Endodermal cell (in vitro differentiated cells): Measurements from ENCODE around the gene SDCCAG8. TPM values are rescaled to one million over a fixed set of nuclear protein-coding genes. Genes with fewer than 3 reads are reported as not detected.

Source experiments
- DNase-seq: peaks from one replicate; pipeline ENCODE4 v3.0.0-alpha.2; 2017
- H3K27ac ChIP-seq: 2 replicates; pipeline ENCODE4 v1.5.1; 2013; ENCODE audit warnings: mild to moderate bottlenecking, low read depth, low read length, moderate library complexity
- H3K27me3 ChIP-seq: 2 replicates; pipeline ENCODE4 v1.6.1; 2013; ENCODE audit warnings: mild to moderate bottlenecking, low read length, moderate library complexity; ENCODE audit not compliant: insufficient read depth, control insufficient read depth, poor library complexity, severe bottlenecking
- H3K36me3 ChIP-seq: 2 replicates; pipeline ENCODE4 v1.7.0; 2013; ENCODE audit warnings: mild to moderate bottlenecking, low read length, moderate library complexity; ENCODE audit not compliant: control insufficient read depth, insufficient read depth
- H3K4me1 ChIP-seq: one replicate; pipeline ENCODE4 v1.7.0; 2013; ENCODE audit warnings: low read length; ENCODE audit not compliant: control insufficient read depth, insufficient read depth
- H3K4me3 ChIP-seq: 2 replicates; pipeline ENCODE4 v1.5.1; 2013; ENCODE audit warnings: mild to moderate bottlenecking, low read length, moderate library complexity
- H3K9ac ChIP-seq: 2 replicates; pipeline ENCODE4 v1.6.1; 2013; ENCODE audit warnings: mild to moderate bottlenecking, low read length, moderate library complexity; ENCODE audit not compliant: poor library complexity, severe bottlenecking; ENCODE audit errors: extremely low read depth
- H3K9me3 ChIP-seq: 2 replicates; pipeline ENCODE4 v1.6.1; 2013; ENCODE audit warnings: mild to moderate bottlenecking, low read length, moderate library complexity; ENCODE audit not compliant: control insufficient read depth
- H3K27ac Mint-ChIP-seq: 2 replicates; pipeline ENCODE4 v1.8.0; 2020; ENCODE audit warnings: mixed read lengths
- H3K27me3 Mint-ChIP-seq: 2 replicates; pipeline ENCODE4 v1.8.0; 2021; ENCODE audit warnings: mild to moderate bottlenecking, mixed read lengths; ENCODE audit not compliant: insufficient read depth
- H3K36me3 Mint-ChIP-seq: 2 replicates; pipeline ENCODE4 v1.8.0; 2020; ENCODE audit warnings: low read depth, mixed read lengths
- H3K4me1 Mint-ChIP-seq: 2 replicates; pipeline ENCODE4 v1.8.0; 2020; ENCODE audit warnings: mixed read lengths
- H3K4me3 Mint-ChIP-seq: 2 replicates; pipeline ENCODE4 v1.8.0; 2020; ENCODE audit warnings: mild to moderate bottlenecking, moderate library complexity, mixed read lengths
- H3K9me3 Mint-ChIP-seq: 2 replicates; pipeline ENCODE4 v1.8.0; 2020; ENCODE audit warnings: mild to moderate bottlenecking, mixed read lengths
- WGBS, 2 experiments: methylation state at CpG; one replicate each; pipeline versions ENCODE4 v1.1.5 to v1.1.7; 2013; ENCODE audit warnings: missing lambda C conversion rate in 2 of 2, mixed read lengths in 1 of 2; ENCODE audit not compliant: insufficient coverage in 1 of 2, insufficient read length in 1 of 2; 5-methylcytosine and 5-hydroxymethylcytosine counted together
- total RNA-seq, 2 donors: library from RNA; stranded (reverse); fragmentation: NEBNext Ultra II Directional in 1 of 2; extraction: Animal tissue kit (Norgen Biotek cat#: 25700) in 1 of 2; gene quantifications; 2 replicates in 1 of 2; 3 replicates in 1 of 2; pipeline ENCODE4 v1.2.1, GENCODE V29; 2021
- TF ChIP-seq, protein P1 (sequence below): fragments of 200-600 bp; sonication (generic); conservative IDR thresholded peaks from 2 replicates; pipeline ENCODE4 v1.5.0; 2021; ENCODE audit warnings: antibody characterized with exemption, mild to moderate bottlenecking

The SDCCAG8 gene
- total RNA-seq, 2 donors from 2014 or later, result 19.8 to 27.5 TPM

GRCh38 chr1:243525085-243525487 is 269.2 kb downstream of the SDCCAG8 start:
- Mint-ChIP-seq H3K4me3 (no peak overlapping the region), H3K27ac (no peak overlapping the region), H3K4me1 (peaks cover 10% of the 10 kb centered on the region), H3K36me3 (no peaks in the 10 kb centered on the region), H3K9me3 (peaks cover 3% of the 10 kb centered on the region), H3K27me3 (no peaks in the 10 kb centered on the region)
- WGBS, 2 experiments, result 84 to 86% methylated on average over 1 to 2 of the region's 2 CpGs
- H3K9me3 ChIP-seq, result no peaks in the 10 kb centered on the region
- TF ChIP-seq, protein P1, sequence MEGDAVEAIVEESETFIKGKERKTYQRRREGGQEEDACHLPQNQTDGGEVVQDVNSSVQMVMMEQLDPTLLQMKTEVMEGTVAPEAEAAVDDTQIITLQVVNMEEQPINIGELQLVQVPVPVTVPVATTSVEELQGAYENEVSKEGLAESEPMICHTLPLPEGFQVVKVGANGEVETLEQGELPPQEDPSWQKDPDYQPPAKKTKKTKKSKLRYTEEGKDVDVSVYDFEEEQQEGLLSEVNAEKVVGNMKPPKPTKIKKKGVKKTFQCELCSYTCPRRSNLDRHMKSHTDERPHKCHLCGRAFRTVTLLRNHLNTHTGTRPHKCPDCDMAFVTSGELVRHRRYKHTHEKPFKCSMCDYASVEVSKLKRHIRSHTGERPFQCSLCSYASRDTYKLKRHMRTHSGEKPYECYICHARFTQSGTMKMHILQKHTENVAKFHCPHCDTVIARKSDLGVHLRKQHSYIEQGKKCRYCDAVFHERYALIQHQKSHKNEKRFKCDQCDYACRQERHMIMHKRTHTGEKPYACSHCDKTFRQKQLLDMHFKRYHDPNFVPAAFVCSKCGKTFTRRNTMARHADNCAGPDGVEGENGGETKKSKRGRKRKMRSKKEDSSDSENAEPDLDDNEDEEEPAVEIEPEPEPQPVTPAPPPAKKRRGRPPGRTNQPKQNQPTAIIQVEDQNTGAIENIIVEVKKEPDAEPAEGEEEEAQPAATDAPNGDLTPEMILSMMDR, result no peak
- H3K27me3 ChIP-seq, result no peaks in the 10 kb centered on the region
- DNase-seq, result no peak
- H3K36me3 ChIP-seq, result no peaks in the 10 kb centered on the region
- no peak overlapping the region for H3K9ac ChIP-seq
- H3K4me3 ChIP-seq, result no peak overlapping the region
- no peaks in the 10 kb centered on the region for H3K4me1 ChIP-seq
- H3K27ac ChIP-seq, result no peak overlapping the region

GRCh38 chr1:243526180-243526579 is 270.3 kb downstream of the SDCCAG8 start:
- Histone ChIP-seq H3K36me3 (no peaks in the 10 kb centered on the region), H3K4me3 (no peak overlapping the region), H3K27ac (no peak overlapping the region), H3K9me3 (no peaks in the 10 kb centered on the region), H3K4me1 (no peaks in the 10 kb centered on the region), H3K27me3 (no peaks in the 10 kb centered on the region), H3K9ac (no peak overlapping the region)
- Mint-ChIP-seq H3K4me1 (peaks cover 10% of the 10 kb centered on the region), H3K27ac (no peak overlapping the region), H3K36me3 (no peaks in the 10 kb centered on the region), H3K4me3 (no peak overlapping the region), H3K27me3 (no peaks in the 10 kb centered on the region), H3K9me3 (peaks cover 3% of the 10 kb centered on the region)
- 95 to 100% methylated on average over 3 to 7 of the region's 7 CpGs for WGBS, 2 experiments
- DNase-seq, result no peak
- TF ChIP-seq, protein P1, result no peak

- TF ChIP-seq, protein P1, result no peak
- 80 to 89% methylated on average over 1 to 2 of the region's 2 CpGs for WGBS, 2 experiments
- H3K9me3 ChIP-seq, result no peaks in the 10 kb centered on the region
- H3K36me3 ChIP-seq, result no peaks in the 10 kb centered on the region
- Mint-ChIP-seq H3K27me3 (no peaks in the 10 kb centered on the region), H3K4me3 (no peak overlapping the region), H3K9me3 (peaks cover 3% of the 10 kb centered on the region), H3K36me3 (no peaks in the 10 kb centered on the region), H3K27ac (no peak overlapping the region), H3K4me1 (peaks cover 10% of the 10 kb centered on the region)
- no peaks in the 10 kb centered on the region for H3K4me1 ChIP-seq
- H3K9ac ChIP-seq, result no peak overlapping the region
- no peak overlapping the region for H3K4me3 ChIP-seq
- no peak for DNase-seq
- no peak overlapping the region for H3K27ac ChIP-seq
- H3K27me3 ChIP-seq, result no peaks in the 10 kb centered on the region
Observed at GRCh38 chr1:243528459-243529121, 272.7 kb downstream of the SDCCAG8 start.
